Right atrium auricular region (tissue), 2 donors: ENCODE data around the gene CUL7. TPM values are rescaled to one million over a fixed set of nuclear protein-coding genes. Genes with fewer than 3 reads are reported as not detected.

ENCODE experiments used
- DNase-seq: peaks from one replicate; pipeline ENCODE4 v3.0.0-alpha.2; 2019; ENCODE audit warnings: low spot score
- H3K27ac ChIP-seq, 2 donors: fragments of 200-600 bp; sonication (generic); 1 replicate in 1 of 2; 2 replicates in 1 of 2; pipeline ENCODE4 v1.5.1; 2016 to 2019
- H3K27me3 ChIP-seq, 2 donors: fragments of 200-600 bp; sonication (generic); one replicate each; pipeline versions ENCODE4 v1.5.1 to v1.6.0; 2017 to 2019
- H3K36me3 ChIP-seq: fragments of 200-600 bp; sonication (generic); one replicate; pipeline ENCODE4 v1.5.1; 2016
- H3K4me1 ChIP-seq, 2 donors: fragments of 200-600 bp; sonication (generic); one replicate each; pipeline versions ENCODE4 v1.5.1 to v1.6.0; 2017 to 2019
- H3K4me3 ChIP-seq, 2 donors: fragments of 200-600 bp; sonication (generic); 1 replicate in 1 of 2; 2 replicates in 1 of 2; pipeline ENCODE4 v1.5.1; 2017 to 2019; ENCODE audit warnings: mild to moderate bottlenecking in 1 of 2, moderate library complexity in 1 of 2
- H3K9me3 ChIP-seq, 2 donors: fragments of 200-600 bp; sonication (generic); one replicate each; pipeline ENCODE4 v1.5.1; 2019
- total RNA-seq, 2 donors: library from RNA; depleted of rRNA; stranded (reverse); fragments of >200 nt; gene quantifications; one replicate each; pipeline ENCODE4 v1.1.0, GENCODE V29; 2016
- TF ChIP-seq, protein P1 (sequence below), 2 donors: fragments of 200-600 bp; sonication (generic); IDR thresholded peaks; one replicate each; pipeline ENCODE4 v1.5.1; 2019; ENCODE audit warnings: antibody characterized with exemption in 2 of 2

The CUL7 gene
- total RNA-seq, 2 donors from 2014 or later: 6.5 to 9.0 TPM

DNA sequence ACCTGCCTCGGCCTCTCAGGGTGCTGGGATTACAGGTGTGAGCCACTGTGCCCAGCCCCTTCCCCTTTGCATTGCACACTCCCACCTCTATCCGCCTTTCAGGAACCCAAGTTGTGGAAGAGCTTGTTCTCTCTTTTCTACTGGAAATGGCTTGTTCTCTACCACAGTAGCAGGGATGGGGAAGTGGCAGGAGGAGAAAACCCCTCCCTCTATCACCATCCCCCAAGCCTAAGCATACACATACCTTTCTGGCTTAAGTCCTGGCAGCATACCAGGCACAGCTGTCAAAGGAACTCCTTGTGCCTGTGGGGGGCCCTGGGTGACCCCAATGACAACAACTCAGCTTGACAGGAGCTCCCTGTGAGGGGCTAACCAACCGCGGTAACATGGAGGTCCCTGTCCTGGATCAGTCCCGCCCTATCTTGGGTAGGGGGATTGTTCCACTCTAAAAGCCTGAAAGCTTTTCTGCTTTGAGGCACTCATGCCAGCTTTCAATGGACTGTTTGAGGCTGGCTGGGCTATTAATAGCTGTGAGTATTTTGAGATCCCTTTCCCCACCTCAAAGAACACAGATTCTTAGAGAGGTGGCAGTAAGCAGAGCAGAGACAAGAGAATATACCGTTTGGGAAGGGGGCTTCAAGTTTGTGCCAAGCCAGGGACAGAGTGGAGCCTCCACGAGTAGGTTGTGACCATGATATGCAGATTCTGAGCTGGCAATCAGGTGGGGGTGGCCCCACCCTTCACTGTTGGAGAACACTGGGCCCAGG lies 37.3 kb downstream of the CUL7 start:
- DNase-seq: no peak
- Histone ChIP-seq H3K27ac (peak overlapping the region; percentile 88 to 90), H3K9me3 (no peaks in the 10 kb centered on the region), H3K4me1 (peaks cover 0 to 69% of the 10 kb centered on the region in 2 donors), H3K4me3 (peak overlapping the region; percentile 16 to 77), H3K36me3 (peaks cover 42% of the 10 kb centered on the region), H3K27me3 (no peaks in the 10 kb centered on the region)
- TF ChIP-seq, protein P1, sequence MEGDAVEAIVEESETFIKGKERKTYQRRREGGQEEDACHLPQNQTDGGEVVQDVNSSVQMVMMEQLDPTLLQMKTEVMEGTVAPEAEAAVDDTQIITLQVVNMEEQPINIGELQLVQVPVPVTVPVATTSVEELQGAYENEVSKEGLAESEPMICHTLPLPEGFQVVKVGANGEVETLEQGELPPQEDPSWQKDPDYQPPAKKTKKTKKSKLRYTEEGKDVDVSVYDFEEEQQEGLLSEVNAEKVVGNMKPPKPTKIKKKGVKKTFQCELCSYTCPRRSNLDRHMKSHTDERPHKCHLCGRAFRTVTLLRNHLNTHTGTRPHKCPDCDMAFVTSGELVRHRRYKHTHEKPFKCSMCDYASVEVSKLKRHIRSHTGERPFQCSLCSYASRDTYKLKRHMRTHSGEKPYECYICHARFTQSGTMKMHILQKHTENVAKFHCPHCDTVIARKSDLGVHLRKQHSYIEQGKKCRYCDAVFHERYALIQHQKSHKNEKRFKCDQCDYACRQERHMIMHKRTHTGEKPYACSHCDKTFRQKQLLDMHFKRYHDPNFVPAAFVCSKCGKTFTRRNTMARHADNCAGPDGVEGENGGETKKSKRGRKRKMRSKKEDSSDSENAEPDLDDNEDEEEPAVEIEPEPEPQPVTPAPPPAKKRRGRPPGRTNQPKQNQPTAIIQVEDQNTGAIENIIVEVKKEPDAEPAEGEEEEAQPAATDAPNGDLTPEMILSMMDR (IDR thresholded peaks at IDR 0.05): no peak

DNA sequence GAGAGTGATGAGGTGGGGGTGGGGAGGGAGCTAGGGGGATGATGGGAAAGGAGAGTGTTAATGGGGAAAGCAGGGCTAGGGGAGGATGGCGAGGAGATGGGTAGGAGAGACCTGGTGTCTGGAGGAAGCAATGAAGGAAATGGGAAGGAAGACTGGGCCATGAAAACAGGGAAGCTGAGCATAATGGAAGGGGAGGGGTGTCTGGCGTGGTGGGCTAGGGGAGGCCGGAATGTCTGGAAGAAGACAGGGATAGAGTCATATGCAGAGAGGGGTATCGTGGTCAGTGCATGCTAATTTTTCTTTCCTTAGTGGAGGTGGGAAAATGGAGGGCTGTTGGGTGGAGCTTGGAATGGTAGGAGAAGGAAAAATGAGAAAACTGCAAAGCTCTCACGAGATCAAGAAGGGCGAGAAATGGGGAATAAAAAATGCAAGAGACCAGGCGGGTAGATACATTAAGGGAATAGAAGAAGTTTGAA lies 39.2 kb downstream of the CUL7 start:
- DNase-seq: no peak
- peaks cover 0 to 58% of the 10 kb centered on the region in 2 donors for H3K4me1 ChIP-seq
- no peaks in the 10 kb centered on the region for H3K9me3 ChIP-seq
- no peaks in the 10 kb centered on the region for H3K27me3 ChIP-seq
- peak overlapping the region; percentile 77 to 83 for H3K4me3 ChIP-seq
- peaks cover 46% of the 10 kb centered on the region for H3K36me3 ChIP-seq
- TF ChIP-seq, protein P1 (IDR thresholded peaks at IDR 0.05): no peak
- H3K27ac ChIP-seq: peak overlapping the region; percentile 88 to 90

DNA sequence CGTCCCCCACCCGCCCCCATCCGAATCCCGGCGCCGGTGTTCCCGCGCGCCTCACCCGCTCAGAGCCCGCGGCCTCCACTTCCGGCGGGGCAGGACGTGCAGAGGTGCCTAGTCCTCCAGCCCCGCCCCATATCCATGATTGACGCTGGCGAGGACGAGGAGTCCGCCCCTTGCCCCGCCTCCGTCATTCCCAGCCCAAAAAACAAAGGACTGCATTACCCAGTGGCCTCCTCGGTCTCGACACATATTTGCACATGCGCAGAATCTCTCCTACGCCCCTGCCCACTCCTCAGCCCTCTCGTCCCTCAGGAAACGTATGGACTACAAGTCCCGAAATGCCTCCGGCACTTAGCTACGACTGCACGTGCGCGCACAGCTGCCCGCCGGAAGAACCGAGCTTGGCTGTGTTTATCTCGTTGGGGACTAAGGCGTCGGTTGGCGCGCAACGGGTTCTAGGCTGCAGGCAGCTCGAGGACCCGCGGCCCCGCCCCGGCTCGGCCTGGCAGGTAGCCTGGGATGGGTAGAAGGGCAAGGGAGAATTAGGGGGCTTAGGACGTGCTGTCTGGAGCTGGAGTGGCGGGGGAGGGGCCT lies 39.7 kb downstream of the CUL7 start, which contains the start of the genes KLHDC3 and MEA1:
Gene KLHDC3 (plus strand): TSS at position 407 of the 591 bp plus-strand sequence. CDS start 2,944 bp downstream, outside the sequence.
Gene MEA1 (minus strand): TSS at position 104 of the 591 bp plus-strand sequence. CDS start 133 bp downstream, outside the sequence.
- TF ChIP-seq, protein P1 (IDR thresholded peaks at IDR 0.05): no peak
- peak within 1 kb of the TSS; percentile 77 to 83 for H3K4me3 ChIP-seq
- no peaks in the 10 kb centered on the region for H3K9me3 ChIP-seq
- peak; percentile 99 for DNase-seq
- no peaks in the 10 kb centered on the region for H3K27me3 ChIP-seq
- peaks cover 46% of the 10 kb centered on the region for H3K36me3 ChIP-seq
- H3K4me1 ChIP-seq: peaks cover 0 to 60% of the 10 kb centered on the region in 2 donors
- peak within 1 kb of the TSS; percentile 88 to 90 for H3K27ac ChIP-seq

DNA sequence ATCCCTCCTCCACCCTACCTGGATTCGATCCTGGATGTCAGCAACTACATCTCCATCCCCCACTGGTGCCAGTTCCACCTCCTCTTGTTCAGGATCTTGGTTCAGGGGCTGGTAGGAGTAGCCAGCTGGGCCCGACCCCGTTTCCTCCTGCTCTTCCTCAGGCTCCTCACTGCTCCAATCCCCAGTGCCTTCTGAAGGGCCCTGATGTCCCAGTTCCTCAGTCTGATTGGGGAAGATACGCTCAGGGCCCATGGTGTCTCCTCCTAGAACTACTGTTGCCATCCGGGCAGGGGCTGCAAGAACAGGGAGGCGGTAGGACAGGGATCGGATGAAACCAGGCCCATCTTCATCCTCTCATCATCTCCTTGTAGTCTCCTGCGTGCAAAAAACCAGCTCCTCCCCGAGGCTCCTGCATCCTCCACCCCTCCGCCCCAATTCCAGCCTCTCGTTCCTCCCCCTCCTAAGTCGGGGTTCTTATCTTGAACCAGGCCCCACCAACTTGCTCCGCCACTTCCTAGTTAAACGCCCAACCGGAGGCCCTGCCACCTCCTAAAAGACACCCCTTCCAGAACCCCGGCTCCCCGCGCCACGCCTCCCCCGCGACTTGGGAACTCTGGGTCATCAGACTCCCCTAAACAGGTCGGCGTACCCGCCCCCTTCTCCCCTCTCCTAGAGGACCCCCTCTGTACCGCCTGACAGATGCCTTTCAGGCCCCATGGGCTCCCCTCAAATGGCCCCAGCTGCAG lies 40.4 kb downstream of the CUL7 start:
- H3K4me1 ChIP-seq: peaks cover 0 to 57% of the 10 kb centered on the region in 2 donors
- no peaks in the 10 kb centered on the region for H3K27me3 ChIP-seq
- TF ChIP-seq, protein P1 (IDR thresholded peaks at IDR 0.05): no peak
- H3K36me3 ChIP-seq: peaks cover 46% of the 10 kb centered on the region
- H3K4me3 ChIP-seq: peak overlapping the region; percentile 66 to 77
- no peaks in the 10 kb centered on the region for H3K9me3 ChIP-seq
- peak overlapping the region; percentile 75 to 88 for H3K27ac ChIP-seq
- no peak for DNase-seq

DNA sequence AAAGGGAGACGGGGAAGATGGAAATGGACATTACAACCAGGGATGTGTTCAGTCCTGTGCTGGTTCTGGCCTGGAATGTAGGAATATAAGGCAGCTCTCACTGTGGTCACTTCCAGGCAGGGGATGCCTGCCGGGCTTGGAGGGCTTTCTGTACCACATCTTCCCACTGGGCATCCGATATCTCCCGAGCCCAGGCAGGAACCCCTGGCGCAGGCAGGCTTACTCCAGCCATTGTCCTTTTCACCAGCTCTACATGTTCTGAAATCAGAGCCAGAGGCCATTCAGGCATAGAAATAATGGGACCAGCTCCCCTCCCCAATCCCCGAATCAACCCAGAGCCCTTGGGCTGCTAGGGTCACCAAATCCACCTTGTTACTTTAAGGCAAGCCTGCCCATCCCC lies 41.3 kb downstream of the CUL7 start:
- H3K27me3 ChIP-seq: no peaks in the 10 kb centered on the region
- TF ChIP-seq, protein P1 (IDR thresholded peaks at IDR 0.05): no peak
- H3K4me3 ChIP-seq: no peak overlapping the region
- H3K9me3 ChIP-seq: no peaks in the 10 kb centered on the region
- DNase-seq: no peak
- H3K36me3 ChIP-seq: peaks cover 48% of the 10 kb centered on the region
- H3K27ac ChIP-seq: no peak overlapping the region
- H3K4me1 ChIP-seq: peaks cover 0 to 48% of the 10 kb centered on the region in 2 donors
